22Rv1 (cell line): ENCODE data around the gene HS3ST3A1.

Experiments used
- ZFX ChIP-seq: fragments of 450-650 bp; IDR thresholded peaks from 2 replicates; pipeline ENCODE4 v1.6.1; 2017; ENCODE audit warnings: antibody characterized with exemption, borderline replicate concordance
- TF ChIP-seq, protein P1 (sequence below): fragments of 450-650 bp; IDR thresholded peaks from 2 replicates; pipeline ENCODE4 v1.5.1; 2017; ENCODE audit warnings: mild to moderate bottlenecking

DNA sequence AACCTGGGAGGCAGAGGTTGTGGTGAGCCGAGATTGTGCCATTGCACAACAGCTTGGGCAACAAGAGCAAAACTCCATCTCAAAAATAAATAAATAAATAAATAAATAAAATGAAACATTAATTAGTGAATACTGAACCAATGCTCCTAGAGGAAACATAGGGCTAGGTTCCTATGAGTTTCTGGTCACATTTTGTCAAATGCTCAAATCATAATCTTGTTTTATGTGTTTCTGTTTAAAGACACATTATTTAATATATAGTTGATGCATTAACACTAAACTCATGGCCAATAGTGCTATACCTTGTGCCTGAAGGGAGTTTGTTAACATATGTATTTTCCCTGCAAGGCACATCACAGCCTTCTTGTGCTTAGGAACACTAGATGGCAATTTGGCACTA, 66.8 kb downstream of the HS3ST3A1 start:
- TF ChIP-seq, protein P1, sequence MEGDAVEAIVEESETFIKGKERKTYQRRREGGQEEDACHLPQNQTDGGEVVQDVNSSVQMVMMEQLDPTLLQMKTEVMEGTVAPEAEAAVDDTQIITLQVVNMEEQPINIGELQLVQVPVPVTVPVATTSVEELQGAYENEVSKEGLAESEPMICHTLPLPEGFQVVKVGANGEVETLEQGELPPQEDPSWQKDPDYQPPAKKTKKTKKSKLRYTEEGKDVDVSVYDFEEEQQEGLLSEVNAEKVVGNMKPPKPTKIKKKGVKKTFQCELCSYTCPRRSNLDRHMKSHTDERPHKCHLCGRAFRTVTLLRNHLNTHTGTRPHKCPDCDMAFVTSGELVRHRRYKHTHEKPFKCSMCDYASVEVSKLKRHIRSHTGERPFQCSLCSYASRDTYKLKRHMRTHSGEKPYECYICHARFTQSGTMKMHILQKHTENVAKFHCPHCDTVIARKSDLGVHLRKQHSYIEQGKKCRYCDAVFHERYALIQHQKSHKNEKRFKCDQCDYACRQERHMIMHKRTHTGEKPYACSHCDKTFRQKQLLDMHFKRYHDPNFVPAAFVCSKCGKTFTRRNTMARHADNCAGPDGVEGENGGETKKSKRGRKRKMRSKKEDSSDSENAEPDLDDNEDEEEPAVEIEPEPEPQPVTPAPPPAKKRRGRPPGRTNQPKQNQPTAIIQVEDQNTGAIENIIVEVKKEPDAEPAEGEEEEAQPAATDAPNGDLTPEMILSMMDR, result no peak
- no peak for TF ChIP-seq ZFX
